T-helper 2 cell treated with Interferon-gamma antibody and Interleukin-4, amounts not matched to agents 5 μg/mL and 100 μg/mL, for 36 hours (primary cell): ENCODE measurements around the gene UQCC2.

Source experiments
- DNase-seq: peaks from one replicate; pipeline ENCODE4 v3.0.0; 2021; ENCODE audit warnings: low spot score
- H3K27ac Mint-ChIP-seq: one replicate; pipeline ENCODE4 v1.8.0; 2021; ENCODE audit warnings: mild to moderate bottlenecking, mixed read lengths
- H3K27me3 Mint-ChIP-seq: one replicate; pipeline ENCODE4 v1.8.0; 2021; ENCODE audit warnings: low read depth, mixed read lengths
- H3K36me3 Mint-ChIP-seq: one replicate; pipeline ENCODE4 v1.8.0; 2021; ENCODE audit warnings: low read depth, mixed read lengths
- H3K4me1 Mint-ChIP-seq: one replicate; pipeline ENCODE4 v1.8.0; 2021; ENCODE audit warnings: low read depth, mixed read lengths
- H3K4me3 Mint-ChIP-seq: one replicate; pipeline ENCODE4 v1.8.0; 2022; ENCODE audit warnings: mild to moderate bottlenecking, moderate library complexity, mixed read lengths
- H3K9me3 Mint-ChIP-seq: one replicate; pipeline ENCODE4 v1.8.0; 2021; ENCODE audit warnings: mixed read lengths

UQCC2 gene

GRCh38 chr6:33725222-33725621, 13.7 kb upstream of the UQCC2 start:
- no peak overlapping the region for H3K4me3 Mint-ChIP-seq
- H3K9me3 Mint-ChIP-seq: no peaks in the 10 kb centered on the region
- H3K27ac Mint-ChIP-seq: no peak overlapping the region
- DNase-seq: no peak
- H3K36me3 Mint-ChIP-seq: no peaks in the 10 kb centered on the region
- H3K27me3 Mint-ChIP-seq: peaks cover 35% of the 10 kb centered on the region
- peaks cover 3% of the 10 kb centered on the region for H3K4me1 Mint-ChIP-seq

- H3K27ac Mint-ChIP-seq: no peak overlapping the region
- no peaks in the 10 kb centered on the region for H3K9me3 Mint-ChIP-seq
- no peak for DNase-seq
- H3K36me3 Mint-ChIP-seq: no peaks in the 10 kb centered on the region
- H3K4me1 Mint-ChIP-seq: peaks cover 3% of the 10 kb centered on the region
- H3K4me3 Mint-ChIP-seq: no peak overlapping the region
- peaks cover 41% of the 10 kb centered on the region for H3K27me3 Mint-ChIP-seq
Observed at GRCh38 chr6:33724102-33725023, 12.9 kb upstream of the UQCC2 start.

- no peak for DNase-seq
- Mint-ChIP-seq H3K36me3 (no peaks in the 10 kb centered on the region), H3K9me3 (no peaks in the 10 kb centered on the region), H3K27ac (no peak overlapping the region), H3K4me3 (no peak overlapping the region), H3K4me1 (peaks cover 3% of the 10 kb centered on the region), H3K27me3 (peaks cover 43% of the 10 kb centered on the region)
Observed at GRCh38 chr6:33723371-33724085, 12.0 kb upstream of the UQCC2 start.

- Mint-ChIP-seq H3K9me3 (no peaks in the 10 kb centered on the region), H3K27ac (no peak overlapping the region), H3K36me3 (no peaks in the 10 kb centered on the region), H3K4me3 (no peak overlapping the region), H3K27me3 (peaks cover 44% of the 10 kb centered on the region), H3K4me1 (peaks cover 3% of the 10 kb centered on the region)
- DNase-seq: no peak
Observed at GRCh38 chr6:33722103-33722623, 10.7 kb upstream of the UQCC2 start.

- Mint-ChIP-seq H3K4me1 (peaks cover 3% of the 10 kb centered on the region), H3K27ac (no peak overlapping the region), H3K4me3 (no peak overlapping the region), H3K36me3 (no peaks in the 10 kb centered on the region), H3K27me3 (peaks cover 44% of the 10 kb centered on the region), H3K9me3 (no peaks in the 10 kb centered on the region)
- no peak for DNase-seq
Observed at GRCh38 chr6:33721508-33721907, 10.0 kb upstream of the UQCC2 start.

GRCh38 chr6:33720998-33721397, 9.5 kb upstream of the UQCC2 start:
- DNase-seq: no peak
- peaks cover 44% of the 10 kb centered on the region for H3K27me3 Mint-ChIP-seq
- no peaks in the 10 kb centered on the region for H3K36me3 Mint-ChIP-seq
- H3K4me3 Mint-ChIP-seq: no peak overlapping the region
- H3K27ac Mint-ChIP-seq: no peak overlapping the region
- peaks cover 3% of the 10 kb centered on the region for H3K4me1 Mint-ChIP-seq
- H3K9me3 Mint-ChIP-seq: no peaks in the 10 kb centered on the region

GRCh38 chr6:33719326-33719987, 8.0 kb upstream of the UQCC2 start:
- H3K27ac Mint-ChIP-seq: no peak overlapping the region
- H3K4me3 Mint-ChIP-seq: no peak overlapping the region
- no peaks in the 10 kb centered on the region for H3K36me3 Mint-ChIP-seq
- DNase-seq: no peak
- peaks cover 36% of the 10 kb centered on the region for H3K27me3 Mint-ChIP-seq
- H3K4me1 Mint-ChIP-seq: peaks cover 3% of the 10 kb centered on the region
- no peaks in the 10 kb centered on the region for H3K9me3 Mint-ChIP-seq

- peaks cover 32% of the 10 kb centered on the region for H3K27me3 Mint-ChIP-seq
Observed at GRCh38 chr6:33718713-33719112, 7.2 kb upstream of the UQCC2 start.

GRCh38 chr6:33717934-33718455, 6.5 kb upstream of the UQCC2 start:
- no peak for DNase-seq

More at GRCh38 chr6:33718713-33719112, 7.2 kb upstream of the UQCC2 start:
- Mint-ChIP-seq H3K4me3 (no peak overlapping the region), H3K9me3 (no peaks in the 10 kb centered on the region), H3K4me1 (no peaks in the 10 kb centered on the region), H3K27ac (no peak overlapping the region), H3K36me3 (no peaks in the 10 kb centered on the region)
- DNase-seq: no peak

GRCh38 chr6:33716890-33717632, 5.6 kb upstream of the UQCC2 start:
- DNase-seq: no peak
- Mint-ChIP-seq H3K4me1 (peaks cover under 1% of the 10 kb centered on the region), H3K4me3 (no peak overlapping the region), H3K27me3 (peaks cover 19% of the 10 kb centered on the region), H3K36me3 (no peaks in the 10 kb centered on the region), H3K27ac (no peak overlapping the region), H3K9me3 (no peaks in the 10 kb centered on the region)

More at GRCh38 chr6:33717934-33718455, 6.5 kb upstream of the UQCC2 start:
- Mint-ChIP-seq H3K27me3 (peaks cover 27% of the 10 kb centered on the region), H3K27ac (no peak overlapping the region), H3K4me1 (no peaks in the 10 kb centered on the region), H3K9me3 (no peaks in the 10 kb centered on the region), H3K4me3 (no peak overlapping the region), H3K36me3 (no peaks in the 10 kb centered on the region)

GRCh38 chr6:33716379-33716778, 4.9 kb upstream of the UQCC2 start:
- Mint-ChIP-seq H3K27ac (no peak overlapping the region), H3K4me3 (no peak overlapping the region), H3K4me1 (peaks cover 4% of the 10 kb centered on the region), H3K36me3 (no peaks in the 10 kb centered on the region), H3K9me3 (no peaks in the 10 kb centered on the region), H3K27me3 (peaks cover 18% of the 10 kb centered on the region)
- no peak for DNase-seq

GRCh38 chr6:33714385-33715040, 3.0 kb upstream of the UQCC2 start:
- Mint-ChIP-seq H3K4me1 (peaks cover 16% of the 10 kb centered on the region), H3K27ac (no peak overlapping the region), H3K27me3 (peaks cover 7% of the 10 kb centered on the region), H3K36me3 (peaks cover 10% of the 10 kb centered on the region), H3K9me3 (no peaks in the 10 kb centered on the region), H3K4me3 (no peak overlapping the region)
- DNase-seq: no peak

- H3K27me3 Mint-ChIP-seq: peaks cover 4% of the 10 kb centered on the region
- no peaks in the 10 kb centered on the region for H3K9me3 Mint-ChIP-seq
- no peak for DNase-seq
- no peak overlapping the region for H3K4me3 Mint-ChIP-seq
- H3K36me3 Mint-ChIP-seq: peaks cover 16% of the 10 kb centered on the region
- peaks cover 21% of the 10 kb centered on the region for H3K4me1 Mint-ChIP-seq
- no peak overlapping the region for H3K27ac Mint-ChIP-seq
Observed at GRCh38 chr6:33713786-33714185, 2.3 kb upstream of the UQCC2 start.
